Endometrial microvascular endothelial cells (primary cell): ENCODE measurements around the gene TSPAN4. TPM values are rescaled to one million over a fixed set of nuclear protein-coding genes. Genes with fewer than 3 reads are reported as not detected.

ENCODE experiments used
- in situ Hi-C: cut with HindIII; loops from 2 replicates; pipeline ENCODE4 v1.10.0; 2017; ENCODE audit warnings: low sequenced_read_pairs, low pct_unique_long_range_greater_than_20kb; ENCODE audit errors: inconsistent ontology term
- total RNA-seq: library from RNA; depleted of rRNA; stranded (reverse); fragments of >200 nt; gene quantifications from one replicate; pipeline ENCODE4 v1.2.3, GENCODE V29; 2015; ENCODE audit errors: inconsistent ontology term

The TSPAN4 gene
- total RNA-seq, 1 donor from 2014 or later: 220 TPM

GRCh38 chr11:820655-821511 is 21.8 kb upstream of the TSPAN4 start:
- in situ Hi-C loops: no loop called here

GRCh38 chr11:821512-822371 is 20.9 kb upstream of the TSPAN4 start:
- in situ Hi-C loops: no loop called here

DNA sequence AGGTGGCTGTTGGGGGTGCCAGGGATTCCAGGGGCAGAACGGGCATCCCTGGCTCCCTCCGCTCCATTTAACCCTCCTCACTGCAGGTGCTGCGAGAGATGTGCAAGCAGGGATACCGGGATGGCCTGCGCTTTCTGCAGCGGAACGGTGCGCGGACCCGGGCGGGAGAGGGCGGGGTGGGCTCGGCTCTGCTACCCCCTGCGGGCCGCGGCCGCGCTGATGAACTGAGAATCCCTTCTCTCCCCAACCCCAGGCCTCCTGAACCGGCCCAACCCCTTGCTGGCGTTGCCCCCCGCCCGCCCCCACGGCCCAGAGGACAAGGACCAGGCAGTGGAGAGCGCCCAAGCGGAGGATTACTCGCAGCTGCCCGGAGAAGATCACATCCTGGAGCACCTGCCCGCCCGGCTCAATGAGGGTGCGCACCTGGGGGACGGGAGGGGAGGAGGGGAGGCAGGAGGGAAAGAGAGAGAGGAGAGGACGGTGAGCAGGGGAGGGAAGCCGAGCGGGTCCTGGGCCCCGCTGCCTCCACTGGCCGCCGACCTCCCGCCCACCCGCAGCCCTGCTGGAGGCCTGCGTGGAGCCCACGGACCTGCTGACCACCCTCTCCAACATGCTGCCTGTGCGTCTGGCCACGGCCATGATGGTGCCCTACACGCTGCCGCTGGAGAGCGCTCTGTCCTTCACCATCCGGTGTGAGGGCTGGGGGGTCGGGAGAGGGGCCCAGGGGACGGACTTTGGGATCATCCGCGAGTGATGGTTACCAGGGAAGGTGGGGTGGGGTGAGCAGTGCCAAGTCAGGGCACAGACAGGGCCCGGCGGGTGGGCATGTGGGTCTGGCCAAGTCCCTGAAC is 19.0 kb upstream of the TSPAN4 start:
- in situ Hi-C loops: no loop called here

- in situ Hi-C loops: no loop called here
These were observed 18.3 kb upstream of the TSPAN4 start for GRCh38 chr11:824292-824880.

- in situ Hi-C loops: no loop called here
These were observed 17.7 kb upstream of the TSPAN4 start for GRCh38 chr11:824942-825341.

GRCh38 chr11:825366-826226 is 17.1 kb upstream of the TSPAN4 start:
- in situ Hi-C loops: no loop called here

GRCh38 chr11:826227-826621 is 16.4 kb upstream of the TSPAN4 start:
- in situ Hi-C loops: no loop called here

DNA sequence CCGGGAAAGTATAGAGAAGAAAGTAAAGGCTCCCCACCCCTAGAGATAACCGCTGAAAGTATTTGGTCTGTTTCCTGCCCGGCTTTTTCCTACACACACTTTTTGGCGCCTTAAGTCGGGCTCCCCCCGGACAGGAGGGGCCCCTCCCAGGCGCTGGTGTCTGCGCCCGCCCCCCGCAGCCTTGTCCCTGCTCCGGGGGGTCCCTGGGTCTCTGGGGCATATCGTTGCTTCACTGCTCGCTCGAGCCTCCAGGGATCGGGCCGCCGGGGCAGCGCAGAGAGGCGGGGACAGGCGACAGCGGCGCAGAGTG is 15.9 kb upstream of the TSPAN4 start:
- in situ Hi-C loops: no loop called here

GRCh38 chr11:827146-827896 is 15.3 kb upstream of the TSPAN4 start:
- in situ Hi-C loops: no loop called here

GRCh38 chr11:827897-828192 is 14.8 kb upstream of the TSPAN4 start, which contains the start of gene CRACR2B:
Gene CRACR2B, plus strand, starts transcription at chr11:827919. Its CDS starts 689 bp downstream, at chr11:828608.
- in situ Hi-C loops: no loop called here

DNA sequence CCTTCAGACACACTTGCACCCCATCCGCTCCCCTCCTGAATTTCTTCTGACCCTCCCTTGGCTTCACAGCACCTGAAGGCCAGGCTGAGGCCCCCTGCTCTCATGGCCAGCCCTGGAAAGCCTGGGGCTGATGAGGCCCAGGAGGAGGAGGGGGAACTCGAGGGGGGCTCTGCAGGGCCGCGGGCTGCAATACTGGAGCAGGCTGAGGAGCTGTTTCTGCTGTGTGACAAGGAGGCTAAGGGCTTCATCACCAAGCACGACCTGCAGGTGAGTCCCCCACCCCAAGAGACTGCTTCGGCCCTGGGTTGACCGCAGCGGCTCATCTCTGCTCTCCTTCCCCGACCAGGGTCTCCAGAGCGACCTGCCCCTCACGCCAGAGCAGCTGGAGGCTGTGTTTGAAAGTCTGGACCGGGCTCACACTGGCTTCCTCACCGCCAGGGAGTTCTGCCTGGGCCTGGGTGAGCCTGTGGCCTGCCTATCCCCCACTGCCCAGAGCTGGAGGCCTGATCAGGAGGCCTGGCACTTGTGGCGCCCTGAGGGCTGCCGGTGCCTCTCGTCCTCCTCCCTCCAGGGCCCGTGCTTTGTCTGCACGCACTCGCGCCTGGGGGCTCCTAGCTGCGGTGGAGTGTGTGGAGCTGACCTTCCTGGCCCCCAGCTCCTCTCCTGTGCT is 14.0 kb upstream of the TSPAN4 start:
- in situ Hi-C loops: no loop called here

DNA sequence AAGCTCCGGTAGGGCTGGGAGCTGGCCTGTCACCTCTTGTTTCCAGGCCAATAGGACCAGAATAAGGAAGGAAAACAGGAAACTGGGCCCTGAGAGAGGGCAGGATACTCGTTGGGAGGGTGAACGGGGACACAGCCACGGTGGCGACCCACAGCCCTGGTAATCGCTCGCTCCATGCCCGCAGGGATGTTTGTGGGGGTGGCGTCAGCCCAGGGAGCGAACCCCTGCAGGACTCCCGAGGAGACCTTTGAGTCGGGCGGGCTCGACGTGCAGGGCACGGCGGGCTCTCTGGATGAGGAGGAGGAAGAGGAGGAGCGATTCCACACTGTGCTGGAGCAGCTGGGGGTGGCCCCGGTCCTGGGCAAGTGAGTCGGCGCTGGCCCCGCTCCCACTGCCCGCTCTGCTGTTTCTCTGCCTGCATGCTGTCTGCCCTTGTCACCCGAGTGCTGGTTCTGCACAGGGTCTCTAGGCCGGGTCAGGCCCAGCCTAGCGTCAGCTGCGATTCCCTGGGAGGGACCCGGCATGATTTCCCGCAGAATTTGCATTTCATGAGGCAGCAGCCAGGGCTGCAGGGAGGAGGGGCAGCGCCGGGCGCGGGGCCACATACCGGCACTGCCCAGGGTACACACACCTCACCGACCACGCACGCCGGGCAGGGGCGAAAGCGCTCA is 13.3 kb upstream of the TSPAN4 start:
- in situ Hi-C loops: no loop called here

DNA sequence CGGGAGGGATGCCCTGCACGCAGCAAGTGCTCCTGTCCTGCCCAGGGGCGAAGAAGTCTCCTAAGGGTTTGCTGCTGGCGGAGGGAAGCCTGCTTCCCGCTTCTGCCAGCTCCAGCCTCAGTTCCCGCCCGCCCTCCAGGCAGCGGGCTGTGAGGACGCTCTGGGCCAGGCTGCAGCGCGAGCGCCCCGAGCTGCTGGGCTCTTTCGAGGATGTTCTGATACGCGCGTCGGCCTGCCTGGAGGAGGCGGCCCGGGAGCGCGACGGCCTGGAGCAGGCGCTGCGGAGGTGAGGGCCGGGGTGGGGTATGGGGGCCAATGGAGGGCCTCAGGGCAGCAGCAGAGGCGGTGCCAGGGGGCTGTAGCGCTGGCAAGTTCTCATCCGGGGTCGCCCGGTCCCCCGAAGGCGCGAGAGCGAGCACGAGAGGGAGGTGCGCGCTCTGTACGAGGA is 12.8 kb upstream of the TSPAN4 start:
- in situ Hi-C loops: no loop called here

DNA sequence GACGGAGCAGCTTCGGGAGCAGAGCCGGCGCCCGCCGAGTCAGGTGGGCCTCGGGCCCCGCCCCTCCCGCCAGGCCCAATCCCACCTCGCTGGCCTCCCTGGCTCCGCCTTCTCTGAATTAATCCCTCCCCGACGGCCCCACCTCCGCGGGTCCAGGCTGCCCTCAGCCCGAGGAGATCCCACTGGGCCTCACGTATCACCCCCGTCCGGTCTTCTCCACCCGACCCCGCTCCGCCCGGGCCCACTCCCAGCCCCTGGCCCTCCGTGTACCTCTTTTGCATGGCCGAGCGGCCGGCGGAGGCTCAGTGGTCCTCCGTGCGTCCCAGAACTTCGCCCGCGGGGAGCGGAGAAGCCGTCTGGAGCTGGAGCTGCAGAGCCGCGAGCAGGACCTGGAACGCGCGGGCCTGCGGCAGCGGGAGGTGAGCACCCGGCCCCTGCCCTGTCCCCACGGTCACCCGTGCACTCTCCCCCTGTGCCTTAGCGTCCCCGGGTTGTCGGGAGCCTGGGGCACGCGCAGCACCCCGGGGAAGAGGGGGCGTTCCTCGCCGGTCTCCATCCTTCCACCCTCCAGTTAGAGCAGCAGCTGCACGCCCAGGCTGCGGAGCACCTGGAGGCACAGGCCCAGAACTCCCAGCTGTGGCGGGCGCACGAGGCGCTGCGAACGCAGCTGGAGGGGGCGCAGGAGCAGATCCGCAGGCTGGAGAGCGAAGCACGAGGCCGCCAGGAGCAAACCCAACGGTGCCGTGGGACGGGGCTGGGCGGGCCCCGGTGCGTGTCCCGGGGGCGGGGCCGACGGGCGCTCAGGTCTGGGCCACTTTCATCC is 12.1 kb upstream of the TSPAN4 start:
- in situ Hi-C loops: no loop called here

- in situ Hi-C loops: no loop called here
These were observed 11.4 kb upstream of the TSPAN4 start for GRCh38 chr11:831118-831864.
